Erythroblast (primary cell): Measurements from ENCODE around the gene TSHZ2.

Experiments
- GATA1 ChIP-seq: IDR thresholded peaks from 2 replicates; pipeline ENCODE4 v1.6.1; 2011; ENCODE audit warnings: low read depth, mild to moderate bottlenecking, control low read depth, low read length, moderate library complexity
- POLR2A ChIP-seq: IDR thresholded peaks from 2 replicates; pipeline ENCODE4 v1.6.1; 2011; ENCODE audit warnings: mild to moderate bottlenecking, low read length

DNA sequence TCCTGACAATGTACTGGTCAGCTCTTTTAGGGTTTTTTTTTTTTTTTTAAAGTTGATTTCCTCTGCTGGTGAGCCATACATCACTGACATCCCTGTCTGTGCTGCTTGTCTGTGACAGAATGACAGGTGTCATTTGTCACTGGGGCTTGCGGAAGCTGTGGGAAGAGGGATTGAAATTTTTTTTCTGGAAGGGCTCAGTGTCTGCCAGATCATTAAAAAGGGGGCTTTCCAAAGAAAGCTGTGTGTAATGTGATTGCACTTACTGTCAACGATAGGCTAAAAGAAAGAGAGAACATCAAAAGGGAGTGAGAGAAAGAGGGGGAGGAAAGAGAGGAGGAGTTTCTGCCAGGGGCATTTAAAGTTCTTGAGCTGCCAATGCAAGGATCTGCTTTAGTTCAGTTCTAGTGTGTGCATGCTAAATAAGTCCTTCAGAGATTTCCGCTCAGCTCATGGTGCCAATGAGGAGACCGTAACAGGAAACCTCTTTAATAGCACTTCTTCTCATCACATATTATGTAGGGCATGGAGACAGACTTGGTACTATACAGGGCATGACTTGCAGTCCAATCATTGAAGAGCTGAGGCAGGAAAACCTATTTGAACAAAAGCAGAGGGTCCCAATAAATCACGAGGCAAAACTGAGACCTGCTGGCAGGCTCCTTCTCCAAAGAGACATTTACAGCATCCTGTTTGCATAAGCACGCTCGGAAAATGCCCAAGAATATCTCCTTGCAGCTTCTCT lies 177.2 kb downstream of the TSHZ2 start:
- no peak for TF ChIP-seq POLR2A
- no peak for TF ChIP-seq GATA1
